ENCODE measurements around the gene ERICH4. TPM values are rescaled to one million over a fixed set of nuclear protein-coding genes. Genes with fewer than 3 reads are reported as not detected.

The ERICH4 gene
- total and polyA plus RNA-seq, 9 of the 15 experiments (the other 6 are each of a cell fraction or from before 2014, with no cell fraction given): not detected

DNA sequence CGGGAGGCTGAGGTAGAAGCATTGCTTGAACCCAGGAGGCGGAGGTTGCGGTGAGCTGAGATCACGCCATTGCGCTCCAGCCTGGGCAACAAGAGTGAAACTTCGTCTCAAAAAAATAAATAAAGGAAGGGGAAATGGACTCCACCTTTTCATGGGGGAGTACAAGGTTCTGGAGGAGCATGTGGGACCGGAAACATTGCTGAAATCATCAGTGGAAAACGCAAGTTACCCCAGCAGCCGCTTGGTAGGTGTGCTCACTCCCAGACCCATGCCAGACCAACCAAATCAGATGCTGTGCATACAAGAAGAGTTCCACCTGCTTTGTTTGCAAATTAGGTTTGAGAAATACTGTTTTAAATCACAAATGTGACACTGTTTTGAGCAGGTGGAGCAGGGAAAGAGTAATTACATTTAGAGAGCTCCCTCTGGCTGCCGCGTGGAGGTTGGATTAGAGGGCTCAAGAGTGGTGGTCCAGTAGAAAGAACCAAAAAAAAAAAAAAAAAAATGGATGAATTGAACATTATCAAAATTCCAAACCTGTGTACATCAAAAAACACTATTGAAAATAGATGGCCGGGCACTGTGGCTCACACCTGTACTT is 4.9 kb downstream of the ERICH4 start:
- Histone ChIP-seq H3K27me3 (ENCODE audit: control insufficient read depth in 2 of 2, insufficient read depth in 2 of 2, low read length in 2 of 2) (peaks cover 4 to 19% of the 10 kb centered on the region in 2 experiments; a peak in 4 of 5 replicates), H3K4me1 (replicated peaks in 1 of 2; ENCODE audit: control insufficient read depth in 2 of 2, insufficient read depth in 2 of 2, low read length in 2 of 2) (peaks cover 0 to 11% of the 10 kb centered on the region in 2 experiments; a peak in 2 of 5 replicates), H3K36me3 (ENCODE audit: control insufficient read depth, insufficient read depth, low read length) (no peaks in the 10 kb centered on the region), H3K4me3 (no peak overlapping the region), H4K20me1 (replicated peaks; ENCODE audit: control insufficient read depth, insufficient read depth, low read length) (no peaks in the 10 kb centered on the region), H3K9me1 (ENCODE audit: control insufficient read depth, insufficient read depth, low read length) (no peaks in the 10 kb centered on the region), H2AFZ (ENCODE audit: low read depth, low read length) (no peak overlapping the region), H3K9me3 (replicated peaks; ENCODE audit: control insufficient read depth, insufficient read depth, low read depth, low read length) (peaks cover 4% of the 10 kb centered on the region), H3K4me2 (ENCODE audit: insufficient read depth, low read length) (no peak overlapping the region), H3K27ac (ENCODE audit: extremely low read depth, low read depth, low read length) (no peak overlapping the region), H3K79me2 (ENCODE audit: control insufficient read depth, insufficient read depth, low read length) (no peaks in the 10 kb centered on the region), H3K9ac (ENCODE audit: insufficient read depth in 1 of 2, low read depth in 2 of 2, low read length in 2 of 2) (no peak overlapping the region)
- WGBS (ENCODE audit: insufficient coverage, low coverage, missing lambda C conversion rate): 45% methylated on average over 12 of the region's 12 CpGs
- in situ Hi-C loops (cut with MboI): loop anchor here (5.0 kb wide), 1 partner anchor 124 kb away; no protein-coding TSS in a partner anchor
- FAIRE-seq (no peak), DNase-seq (ENCODE audit: extremely low read depth in 1 of 4, low spot score in 3 of 4) (no peak), ATAC-seq (no peak)
- ChIA-PET CTCF (ENCODE audit: low intra/inter-chr PET ratio) (interaction anchor here (0.6 to 1.0 kb wide), 2 partner anchors 94 to 121 kb away, joined by 3 to 5 read pairs; no protein-coding TSS in a partner anchor), POLR2A (interaction anchor here (0.6 to 1.4 kb wide), 2 partner anchors 9 to 536 kb away, joined by 3 to 8 read pairs; no protein-coding TSS in a partner anchor)
- TF ChIP-seq BCL6 (CRISPR knock-in tag; IDR thresholded peaks at IDR 0.05) (no peak), IRF2 (CRISPR knock-in tag; IDR thresholded peaks at IDR 0.05) (no peak), L3MBTL2 (IDR thresholded peaks at IDR 0.05) (no peak), SRSF9 (IDR thresholded peaks at IDR 0.05; ENCODE audit: borderline replicate concordance, low read depth, low read length) (no peak), E2F4 (CRISPR knock-in tag; IDR thresholded peaks at IDR 0.05; ENCODE audit: low read depth) (no peak), RAD21 (CRISPR knock-in tag; conservative IDR thresholded peaks at IDR 0.05 in 1 of 2, IDR thresholded peaks at IDR 0.05 in 1 of 2) (0 out of 4 replicates have a peak, but pooled peaks of 1 of the 2 experiments have one; percentile 12)
- TF ChIP-seq, protein P1, sequence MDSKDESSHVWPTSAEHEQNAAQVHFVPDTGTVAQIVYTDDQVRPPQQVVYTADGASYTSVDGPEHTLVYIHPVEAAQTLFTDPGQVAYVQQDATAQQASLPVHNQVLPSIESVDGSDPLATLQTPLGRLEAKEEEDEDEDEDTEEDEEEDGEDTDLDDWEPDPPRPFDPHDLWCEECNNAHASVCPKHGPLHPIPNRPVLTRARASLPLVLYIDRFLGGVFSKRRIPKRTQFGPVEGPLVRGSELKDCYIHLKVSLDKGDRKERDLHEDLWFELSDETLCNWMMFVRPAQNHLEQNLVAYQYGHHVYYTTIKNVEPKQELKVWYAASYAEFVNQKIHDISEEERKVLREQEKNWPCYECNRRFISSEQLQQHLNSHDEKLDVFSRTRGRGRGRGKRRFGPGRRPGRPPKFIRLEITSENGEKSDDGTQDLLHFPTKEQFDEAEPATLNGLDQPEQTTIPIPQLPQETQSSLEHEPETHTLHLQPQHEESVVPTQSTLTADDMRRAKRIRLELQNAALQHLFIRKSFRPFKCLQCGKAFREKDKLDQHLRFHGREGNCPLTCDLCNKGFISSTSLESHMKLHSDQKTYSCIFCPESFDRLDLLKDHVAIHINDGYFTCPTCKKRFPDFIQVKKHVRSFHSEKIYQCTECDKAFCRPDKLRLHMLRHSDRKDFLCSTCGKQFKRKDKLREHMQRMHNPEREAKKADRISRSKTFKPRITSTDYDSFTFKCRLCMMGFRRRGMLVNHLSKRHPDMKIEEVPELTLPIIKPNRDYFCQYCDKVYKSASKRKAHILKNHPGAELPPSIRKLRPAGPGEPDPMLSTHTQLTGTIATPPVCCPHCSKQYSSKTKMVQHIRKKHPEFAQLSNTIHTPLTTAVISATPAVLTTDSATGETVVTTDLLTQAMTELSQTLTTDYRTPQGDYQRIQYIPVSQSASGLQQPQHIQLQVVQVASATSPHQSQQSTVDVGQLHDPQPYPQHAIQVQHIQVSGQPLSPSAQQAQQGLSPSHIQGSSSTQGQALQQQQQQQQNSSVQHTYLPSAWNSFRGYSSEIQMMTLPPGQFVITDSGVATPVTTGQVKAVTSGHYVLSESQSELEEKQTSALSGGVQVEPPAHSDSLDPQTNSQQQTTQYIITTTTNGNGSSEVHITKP (IDR thresholded peaks at IDR 0.05; ENCODE audit: partially characterized antibody): peak; percentile 9
- TF ChIP-seq, protein P2, sequence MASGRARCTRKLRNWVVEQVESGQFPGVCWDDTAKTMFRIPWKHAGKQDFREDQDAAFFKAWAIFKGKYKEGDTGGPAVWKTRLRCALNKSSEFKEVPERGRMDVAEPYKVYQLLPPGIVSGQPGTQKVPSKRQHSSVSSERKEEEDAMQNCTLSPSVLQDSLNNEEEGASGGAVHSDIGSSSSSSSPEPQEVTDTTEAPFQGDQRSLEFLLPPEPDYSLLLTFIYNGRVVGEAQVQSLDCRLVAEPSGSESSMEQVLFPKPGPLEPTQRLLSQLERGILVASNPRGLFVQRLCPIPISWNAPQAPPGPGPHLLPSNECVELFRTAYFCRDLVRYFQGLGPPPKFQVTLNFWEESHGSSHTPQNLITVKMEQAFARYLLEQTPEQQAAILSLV (tag; IDR thresholded peaks at IDR 0.05): no peak
- TF ChIP-seq, protein P3, sequence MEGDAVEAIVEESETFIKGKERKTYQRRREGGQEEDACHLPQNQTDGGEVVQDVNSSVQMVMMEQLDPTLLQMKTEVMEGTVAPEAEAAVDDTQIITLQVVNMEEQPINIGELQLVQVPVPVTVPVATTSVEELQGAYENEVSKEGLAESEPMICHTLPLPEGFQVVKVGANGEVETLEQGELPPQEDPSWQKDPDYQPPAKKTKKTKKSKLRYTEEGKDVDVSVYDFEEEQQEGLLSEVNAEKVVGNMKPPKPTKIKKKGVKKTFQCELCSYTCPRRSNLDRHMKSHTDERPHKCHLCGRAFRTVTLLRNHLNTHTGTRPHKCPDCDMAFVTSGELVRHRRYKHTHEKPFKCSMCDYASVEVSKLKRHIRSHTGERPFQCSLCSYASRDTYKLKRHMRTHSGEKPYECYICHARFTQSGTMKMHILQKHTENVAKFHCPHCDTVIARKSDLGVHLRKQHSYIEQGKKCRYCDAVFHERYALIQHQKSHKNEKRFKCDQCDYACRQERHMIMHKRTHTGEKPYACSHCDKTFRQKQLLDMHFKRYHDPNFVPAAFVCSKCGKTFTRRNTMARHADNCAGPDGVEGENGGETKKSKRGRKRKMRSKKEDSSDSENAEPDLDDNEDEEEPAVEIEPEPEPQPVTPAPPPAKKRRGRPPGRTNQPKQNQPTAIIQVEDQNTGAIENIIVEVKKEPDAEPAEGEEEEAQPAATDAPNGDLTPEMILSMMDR (IDR thresholded peaks at IDR 0.05 in 2 of 3, conservative IDR thresholded peaks at IDR 0.05 in 1 of 3; ENCODE audit: insufficient read depth in 2 of 3, low read depth in 1 of 3, low read length in 3 of 3): peak in 2 of 3 experiments; percentile 27 to 28; a peak in 1 of 6 replicates
- BruUV-seq (replicated peaks): no TSS peak
- intact Hi-C loops (cut with micrococcal nuclease): loop anchor here (10.0 kb wide), 1 partner anchor 243 kb away; no protein-coding TSS in a partner anchor
